ENCODE measurements around the gene INAVA.

INAVA gene

DNA sequence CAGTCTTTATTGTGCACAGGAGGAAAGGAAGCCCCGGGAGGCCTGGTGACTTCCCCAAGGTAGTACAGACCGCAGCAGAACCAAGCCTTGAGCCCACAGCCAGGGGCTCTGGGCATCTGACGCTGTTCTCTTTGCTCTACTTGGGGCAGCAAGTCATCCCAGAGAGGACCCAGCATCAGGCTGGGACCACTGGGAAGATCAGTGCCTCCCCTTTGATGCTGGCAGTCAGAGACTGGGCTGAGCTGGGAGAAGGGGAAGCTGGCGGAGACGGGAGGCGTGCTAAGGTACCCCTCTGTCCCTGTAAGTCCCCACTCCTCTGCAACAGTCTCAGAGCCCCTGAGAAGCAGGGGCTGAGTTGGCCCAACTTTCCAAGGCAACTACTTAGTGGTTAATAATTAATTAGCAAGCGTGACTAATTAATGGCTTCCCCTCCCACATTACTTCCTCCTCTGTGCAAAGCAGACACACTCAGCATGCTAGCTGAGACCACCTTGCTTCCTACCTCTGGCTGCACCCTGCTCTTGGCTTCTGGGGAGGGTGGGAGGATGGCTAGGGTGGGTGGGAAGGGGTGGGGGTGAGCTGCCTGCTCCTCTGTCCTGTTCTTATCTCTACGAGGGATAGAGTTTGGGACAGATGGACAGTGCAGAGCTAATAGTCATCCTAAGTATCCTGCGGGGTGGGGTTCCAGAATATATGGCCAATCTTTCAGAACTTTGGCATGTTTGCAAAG, 1.3 kb downstream of the INAVA start:
- no peak overlapping the region for H3K4me3 ChIP-seq (replicated peaks; ENCODE audit: low read depth, low read length)
- no peak for DNase-seq (ENCODE audit: low read depth)
- TF ChIP-seq, protein P1, sequence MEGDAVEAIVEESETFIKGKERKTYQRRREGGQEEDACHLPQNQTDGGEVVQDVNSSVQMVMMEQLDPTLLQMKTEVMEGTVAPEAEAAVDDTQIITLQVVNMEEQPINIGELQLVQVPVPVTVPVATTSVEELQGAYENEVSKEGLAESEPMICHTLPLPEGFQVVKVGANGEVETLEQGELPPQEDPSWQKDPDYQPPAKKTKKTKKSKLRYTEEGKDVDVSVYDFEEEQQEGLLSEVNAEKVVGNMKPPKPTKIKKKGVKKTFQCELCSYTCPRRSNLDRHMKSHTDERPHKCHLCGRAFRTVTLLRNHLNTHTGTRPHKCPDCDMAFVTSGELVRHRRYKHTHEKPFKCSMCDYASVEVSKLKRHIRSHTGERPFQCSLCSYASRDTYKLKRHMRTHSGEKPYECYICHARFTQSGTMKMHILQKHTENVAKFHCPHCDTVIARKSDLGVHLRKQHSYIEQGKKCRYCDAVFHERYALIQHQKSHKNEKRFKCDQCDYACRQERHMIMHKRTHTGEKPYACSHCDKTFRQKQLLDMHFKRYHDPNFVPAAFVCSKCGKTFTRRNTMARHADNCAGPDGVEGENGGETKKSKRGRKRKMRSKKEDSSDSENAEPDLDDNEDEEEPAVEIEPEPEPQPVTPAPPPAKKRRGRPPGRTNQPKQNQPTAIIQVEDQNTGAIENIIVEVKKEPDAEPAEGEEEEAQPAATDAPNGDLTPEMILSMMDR (IDR thresholded peaks at IDR 0.05; ENCODE audit: low read length, missing control alignments) = no peak

DNA sequence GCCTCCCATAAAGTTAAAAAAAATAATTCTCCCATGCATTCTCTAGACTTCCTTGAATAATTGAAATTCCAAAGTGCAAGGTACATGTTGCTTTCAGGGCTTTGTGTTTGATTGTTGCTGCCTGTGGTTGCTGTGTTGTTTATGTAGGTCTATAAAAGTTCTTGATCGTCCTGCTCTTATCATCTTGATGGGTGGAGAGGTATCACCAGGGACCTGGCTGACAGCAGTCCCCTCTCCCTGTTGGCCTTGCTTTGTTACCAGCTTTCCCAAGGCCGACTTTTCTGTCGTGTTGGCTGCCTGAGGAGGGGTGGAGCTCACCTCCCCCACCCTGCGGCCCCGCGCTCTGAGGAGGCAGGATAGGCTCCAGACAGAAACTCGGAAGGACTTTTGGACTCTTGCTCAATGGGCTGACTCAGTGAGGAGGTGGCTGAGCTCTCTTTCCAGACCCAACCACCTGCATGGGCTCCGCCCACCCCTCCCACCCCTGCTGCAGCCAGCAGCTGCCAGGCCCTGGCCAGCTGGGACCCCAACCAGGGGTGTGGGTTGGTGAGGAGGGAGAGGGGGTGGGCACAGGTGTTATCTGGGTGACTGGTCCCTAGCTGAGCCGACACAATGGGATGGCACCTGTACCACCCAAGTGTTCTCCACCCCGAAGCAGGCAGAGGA, 2.0 kb downstream of the INAVA start:
- TF ChIP-seq, protein P1 (IDR thresholded peaks at IDR 0.05; ENCODE audit: low read length, missing control alignments) = no peak
- H3K4me3 ChIP-seq (replicated peaks; ENCODE audit: low read depth, low read length) = no peak overlapping the region
- peak; percentile 28 for DNase-seq (ENCODE audit: low read depth)

DNA sequence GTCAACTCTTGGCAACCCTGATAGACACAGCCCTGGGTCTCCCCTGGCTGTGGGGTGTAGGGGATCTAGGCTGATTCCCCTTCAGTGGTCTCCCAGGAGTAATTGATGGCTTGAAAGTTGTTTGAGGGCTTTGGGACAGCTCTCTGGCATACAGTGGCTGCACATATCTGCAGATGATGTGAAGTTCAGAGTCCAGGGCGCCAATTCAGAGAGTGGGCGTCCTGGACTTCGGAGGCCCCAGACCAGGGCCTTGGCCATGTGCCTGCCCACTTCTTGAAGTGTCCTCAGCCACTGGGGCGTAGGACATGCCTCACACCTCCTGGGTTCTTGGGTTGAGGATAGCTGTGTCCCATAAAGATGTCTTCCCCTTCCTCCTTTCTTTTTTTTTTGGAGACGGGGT, 2.6 kb downstream of the INAVA start:
- no peak overlapping the region for H3K4me3 ChIP-seq (replicated peaks; ENCODE audit: low read depth, low read length)
- TF ChIP-seq, protein P1 (IDR thresholded peaks at IDR 0.05; ENCODE audit: low read length, missing control alignments) = no peak
- no peak for DNase-seq (ENCODE audit: low read depth)

DNA sequence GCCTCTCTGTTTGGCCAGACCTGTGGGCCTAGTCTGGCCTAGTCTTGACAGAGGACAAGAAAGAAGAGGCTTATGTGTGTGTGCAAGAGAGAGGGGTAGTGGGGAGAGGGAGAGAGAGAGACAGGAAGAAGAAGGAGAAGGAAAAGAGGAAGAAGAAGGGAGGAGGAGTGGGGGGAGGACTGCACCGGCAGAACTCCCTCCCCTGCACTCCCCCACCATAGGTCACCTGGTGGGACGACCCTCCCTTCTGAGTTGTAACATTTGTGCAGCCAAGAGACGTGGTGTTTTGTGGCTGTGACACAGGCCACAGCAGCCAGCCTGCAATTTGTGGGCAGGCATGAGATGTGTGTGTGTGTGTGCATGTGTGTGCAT, 4.3 kb downstream of the INAVA start:
- DNase-seq (ENCODE audit: low read depth) = no peak
- no peak overlapping the region for H3K4me3 ChIP-seq (replicated peaks; ENCODE audit: low read depth, low read length)
- TF ChIP-seq, protein P1 (IDR thresholded peaks at IDR 0.05; ENCODE audit: low read length, missing control alignments) = no peak

DNA sequence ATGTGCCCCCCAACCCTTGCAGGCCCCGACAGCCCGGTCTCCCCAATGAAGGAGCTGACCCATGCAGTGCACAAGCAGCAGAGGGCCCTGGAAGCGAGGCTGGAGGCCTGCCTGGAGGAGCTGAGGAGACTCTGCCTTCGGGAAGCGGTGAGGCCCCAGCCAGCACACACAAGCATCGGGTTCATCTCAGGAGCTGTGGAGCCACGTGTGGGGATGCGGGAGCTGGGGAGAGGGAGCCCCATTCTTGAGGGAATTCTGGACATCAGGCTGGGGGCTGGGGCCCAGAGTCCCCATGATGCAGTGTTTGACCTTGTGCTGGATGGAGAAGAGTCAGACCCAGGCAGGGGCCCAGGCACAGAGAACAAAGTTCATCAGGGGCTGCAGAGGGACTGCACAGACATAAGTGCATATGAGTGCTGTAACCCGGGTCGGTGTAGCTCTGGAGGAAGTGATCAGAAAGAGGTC, 4.8 kb downstream of the INAVA start:
- TF ChIP-seq, protein P1 (IDR thresholded peaks at IDR 0.05; ENCODE audit: low read length, missing control alignments) = no peak
- no peak overlapping the region for H3K4me3 ChIP-seq (replicated peaks; ENCODE audit: low read depth, low read length)
- no peak for DNase-seq (ENCODE audit: low read depth)

DNA sequence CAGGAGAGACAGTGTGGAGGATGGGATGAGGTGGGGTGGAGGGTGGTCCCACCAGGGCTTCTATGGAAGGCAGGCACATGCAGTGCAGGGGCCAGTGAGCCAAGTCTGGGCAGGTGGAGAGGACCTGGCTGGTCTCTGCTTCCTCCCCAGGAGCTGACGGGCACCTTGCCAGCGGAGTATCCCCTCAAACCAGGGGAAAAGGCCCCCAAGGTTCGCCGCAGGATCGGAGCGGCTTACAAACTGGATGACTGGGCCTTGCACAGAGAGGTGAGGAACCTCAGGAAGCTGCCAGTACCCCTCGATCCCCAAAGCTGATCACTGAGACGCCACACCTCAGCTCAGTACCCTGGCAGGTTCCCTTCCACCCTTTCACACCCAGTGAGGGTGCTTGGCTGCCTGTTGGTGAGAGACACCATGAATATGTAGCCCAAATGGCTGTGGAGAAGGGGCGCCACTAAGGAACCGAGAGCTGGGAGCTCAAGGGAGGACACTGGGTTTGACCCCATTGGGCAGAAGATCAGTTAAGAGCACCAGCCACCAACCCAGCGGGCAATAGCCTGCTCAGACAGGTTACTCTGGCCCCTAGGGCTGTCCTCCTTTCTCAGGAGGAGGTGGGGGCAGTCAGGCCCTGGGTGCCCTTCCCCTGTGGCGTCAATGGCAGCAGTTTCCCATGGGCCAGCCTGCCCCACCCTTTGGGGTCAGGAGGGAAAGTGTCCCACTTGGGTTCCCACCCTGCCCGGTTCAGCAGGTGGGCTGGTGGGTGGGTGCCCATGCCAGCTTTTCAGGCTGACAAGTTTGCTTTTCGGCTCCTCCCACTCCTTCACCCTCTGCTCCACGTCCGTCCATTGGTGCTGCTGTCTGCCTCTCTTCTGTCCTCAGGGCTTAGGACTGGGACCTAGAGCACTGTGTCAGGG, 5.5 kb downstream of the INAVA start:
- DNase-seq (ENCODE audit: low read depth) = no peak
- no peak overlapping the region for H3K4me3 ChIP-seq (replicated peaks; ENCODE audit: low read depth, low read length)
- TF ChIP-seq, protein P1 (IDR thresholded peaks at IDR 0.05; ENCODE audit: low read length, missing control alignments) = no peak
